SIG-M5 (cell line): ENCODE results near the gene ATP1A4.

ENCODE experiments used
- DNase-seq: peaks from one replicate; lab custom pipeline; 2025; lab: John Stamatoyannopoulos, UW

The ATP1A4 gene

GRCh38 chr1:160171980-160172379, 20.6 kb downstream of the ATP1A4 start:
- DNase-seq = no peak

- no peak for DNase-seq
Observed at GRCh38 chr1:160177231-160177630, 25.8 kb downstream of the ATP1A4 start.

- DNase-seq = no peak
Observed at GRCh38 chr1:160177667-160178066, 26.3 kb downstream of the ATP1A4 start.

GRCh38 chr1:160178731-160179130, 27.3 kb downstream of the ATP1A4 start:
- DNase-seq = no peak

- DNase-seq = no peak
Observed at GRCh38 chr1:160179336-160179735, 27.9 kb downstream of the ATP1A4 start.

- DNase-seq = no peak
Observed at GRCh38 chr1:160186246-160186645, 34.8 kb downstream of the ATP1A4 start.

GRCh38 chr1:160186729-160187128, 35.3 kb downstream of the ATP1A4 start:
- no peak for DNase-seq

GRCh38 chr1:160187407-160187806, 36.0 kb downstream of the ATP1A4 start:
- no peak for DNase-seq

- no peak for DNase-seq
Observed at GRCh38 chr1:160188341-160188740, 36.9 kb downstream of the ATP1A4 start.

GRCh38 chr1:160189649-160190625, 38.5 kb downstream of the ATP1A4 start, which contains the start of gene CASQ1:
Gene CASQ1, plus strand, starts transcription at chr1:160190575. Its CDS starts 177 bp downstream, at chr1:160190752.
- no peak for DNase-seq

GRCh38 chr1:160191756-160192155, 40.4 kb downstream of the ATP1A4 start:
- DNase-seq = no peak

- no peak for DNase-seq
Observed at GRCh38 chr1:160192234-160192633, 40.8 kb downstream of the ATP1A4 start.

- DNase-seq = no peak
Observed at GRCh38 chr1:160193091-160193819, 41.9 kb downstream of the ATP1A4 start.

- DNase-seq = no peak
Observed at GRCh38 chr1:160193832-160194736, 42.7 kb downstream of the ATP1A4 start.

- DNase-seq = no peak
Observed at GRCh38 chr1:160194737-160195059, 43.3 kb downstream of the ATP1A4 start.

GRCh38 chr1:160196143-160196542, 44.7 kb downstream of the ATP1A4 start:
- DNase-seq = no peak

GRCh38 chr1:160197231-160197630, 45.8 kb downstream of the ATP1A4 start:
- no peak for DNase-seq

- DNase-seq = no peak
Observed at GRCh38 chr1:160200786-160201185, 49.4 kb downstream of the ATP1A4 start.

- DNase-seq = peak; percentile 92
Observed at GRCh38 chr1:160204526-160205241, 53.3 kb downstream of the ATP1A4 start.

GRCh38 chr1:160205242-160206035, 54.0 kb downstream of the ATP1A4 start, which contains the start of gene PEA15:
Gene PEA15, plus strand, starts transcription at chr1:160205384. Its CDS starts 6,161 bp downstream, at chr1:160211545.
- DNase-seq = no peak
